Esophagus squamous epithelium (tissue), 5 donors: Measurements from ENCODE around the gene ERF. TPM values are rescaled to one million over a fixed set of nuclear protein-coding genes. Genes with fewer than 3 reads are reported as not detected.

ENCODE experiments used
- DNase-seq: peaks from one replicate; lab custom pipeline; 2025; lab: John Stamatoyannopoulos, UW
- H3K27ac ChIP-seq, 4 donors: fragments of 200-600 bp; sonication (generic); one replicate each; pipeline ENCODE4 v1.5.1; 2016 to 2019; ENCODE audit warnings: mild to moderate bottlenecking in 1 of 4
- H3K27me3 ChIP-seq, 4 donors: fragments of 200-600 bp; sonication (generic); 1 replicate in 3 of 4; 2 replicates in 1 of 4; pipeline versions ENCODE4 v1.5.1 to v1.6.0; 2017 to 2021; ENCODE audit warnings: antibody characterized with exemption in 1 of 4
- H3K36me3 ChIP-seq, 3 donors: fragments of 200-600 bp; sonication (generic); one replicate each; pipeline ENCODE4 v1.5.1; 2016 to 2019
- H3K4me1 ChIP-seq, 3 donors: fragments of 200-600 bp; sonication (generic); one replicate each; pipeline ENCODE4 v1.5.1; 2017 to 2019
- H3K4me3 ChIP-seq, 4 donors: fragments of 200-600 bp; sonication (generic); 1 replicate in 3 of 4; 2 replicates in 1 of 4; pipeline ENCODE4 v1.5.1; 2016 to 2019; ENCODE audit warnings: mild to moderate bottlenecking in 2 of 4, moderate library complexity in 1 of 4
- H3K9me3 ChIP-seq, 3 donors: fragments of 200-600 bp; sonication (generic); one replicate each; pipeline ENCODE4 v1.5.1; 2016 to 2019
- POLR2A ChIP-seq, 4 donors: fragments of 450-650 bp; IDR thresholded peaks; one replicate each; pipeline ENCODE4 v1.6.1; 2017; ENCODE audit warnings: antibody characterized with exemption in 4 of 4, mild to moderate bottlenecking in 4 of 4, moderate library complexity in 3 of 4
- WGBS, 2 donors: methylation state at CpG; one replicate each; pipeline ENCODE4 v1.1.5; 2018; 5-methylcytosine and 5-hydroxymethylcytosine counted together
- intact Hi-C: fragments of 100-400 bp; cut with DNase I; formaldehyde crosslinking; loops from one replicate; pipeline ENCODE4 v1.15.0; 2022
- total RNA-seq, 4 donors: library from RNA; depleted of rRNA; stranded (reverse); fragments of >200 nt; gene quantifications; one replicate each; pipeline ENCODE4 v1.1.0, GENCODE V29; 2016
- TF ChIP-seq, protein P1 (sequence below), 6 experiments: fragments of 450-650 bp in 4 of 6; fragments of 200-600 bp in 2 of 6; sonication (generic) in 2 of 6; IDR thresholded peaks; one replicate each; pipeline ENCODE4 v1.5.1; 2016 to 2019; ENCODE audit warnings: antibody characterized with exemption in 6 of 6, mild to moderate bottlenecking in 4 of 6, moderate library complexity in 4 of 6
- donor health status: DM: yes; HTN: yes; CAD: no.

Gene ERF
- total RNA-seq, 4 donors from 2014 or later = 13.3 to 32.5 (median 21.0) TPM

- Histone ChIP-seq H3K27ac (peak overlapping the region; percentile 90 to 99 (median 96)), H3K9me3 (no peaks in the 10 kb centered on the region), H3K36me3 (peaks cover 23 to 45% (median 30%) of the 10 kb centered on the region in 3 donors), H3K4me1 (peaks cover 24 to 66% (median 44%) of the 10 kb centered on the region in 3 donors), H3K4me3 (peak overlapping the region in 3 of 4 donors; percentile 72 to 98 (median 75)), H3K27me3 (no peaks in the 10 kb centered on the region)
- TF ChIP-seq POLR2A (IDR thresholded peaks at IDR 0.05) = no peak
- TF ChIP-seq, protein P1, sequence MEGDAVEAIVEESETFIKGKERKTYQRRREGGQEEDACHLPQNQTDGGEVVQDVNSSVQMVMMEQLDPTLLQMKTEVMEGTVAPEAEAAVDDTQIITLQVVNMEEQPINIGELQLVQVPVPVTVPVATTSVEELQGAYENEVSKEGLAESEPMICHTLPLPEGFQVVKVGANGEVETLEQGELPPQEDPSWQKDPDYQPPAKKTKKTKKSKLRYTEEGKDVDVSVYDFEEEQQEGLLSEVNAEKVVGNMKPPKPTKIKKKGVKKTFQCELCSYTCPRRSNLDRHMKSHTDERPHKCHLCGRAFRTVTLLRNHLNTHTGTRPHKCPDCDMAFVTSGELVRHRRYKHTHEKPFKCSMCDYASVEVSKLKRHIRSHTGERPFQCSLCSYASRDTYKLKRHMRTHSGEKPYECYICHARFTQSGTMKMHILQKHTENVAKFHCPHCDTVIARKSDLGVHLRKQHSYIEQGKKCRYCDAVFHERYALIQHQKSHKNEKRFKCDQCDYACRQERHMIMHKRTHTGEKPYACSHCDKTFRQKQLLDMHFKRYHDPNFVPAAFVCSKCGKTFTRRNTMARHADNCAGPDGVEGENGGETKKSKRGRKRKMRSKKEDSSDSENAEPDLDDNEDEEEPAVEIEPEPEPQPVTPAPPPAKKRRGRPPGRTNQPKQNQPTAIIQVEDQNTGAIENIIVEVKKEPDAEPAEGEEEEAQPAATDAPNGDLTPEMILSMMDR (IDR thresholded peaks at IDR 0.05) = no peak
- 15 to 47% methylated on average over 3 of the region's 3 CpGs for WGBS, 2 donors
- DNase-seq = no peak
- intact Hi-C loops = no loop called here
These were observed 16.1 kb upstream of the ERF start for GRCh38 chr19:42271045-42271419.

DNA sequence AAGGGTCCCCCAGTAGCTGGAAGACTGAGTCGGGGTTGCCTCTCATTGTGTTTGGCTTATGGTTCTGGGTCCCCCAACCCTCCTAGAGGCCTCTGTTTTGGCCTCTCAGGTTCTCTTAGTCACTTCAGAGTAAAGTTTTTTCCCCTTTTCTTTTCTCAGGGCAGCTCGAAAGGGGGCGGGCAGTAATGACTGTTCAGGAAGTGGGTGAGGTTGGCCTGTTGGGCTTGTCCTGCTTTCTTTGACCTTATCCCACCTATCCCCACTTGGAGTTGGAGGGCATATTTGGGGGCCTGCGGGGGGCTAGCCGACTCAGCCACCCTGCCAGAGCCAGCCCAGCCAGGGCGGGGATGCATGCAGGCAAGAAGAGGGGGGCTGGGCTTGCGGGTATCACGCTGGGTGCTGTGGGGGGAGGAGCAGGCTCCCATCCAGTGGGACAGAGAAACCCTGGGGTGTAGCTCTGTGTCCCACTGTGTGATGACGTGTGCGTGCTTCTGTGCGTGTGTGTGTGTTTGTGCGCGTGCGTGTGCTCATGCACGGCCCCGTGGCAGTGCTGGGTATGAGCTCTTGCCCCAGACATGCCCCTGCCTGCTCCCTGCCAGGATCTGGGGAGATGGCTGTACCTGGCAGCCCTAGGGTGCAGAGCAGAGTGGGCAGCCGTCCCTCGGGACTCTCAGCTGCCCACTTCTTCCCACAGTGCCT lies 15.6 kb upstream of the ERF start:
- Histone ChIP-seq H3K27ac (peak overlapping the region; percentile 90 to 99 (median 96)), H3K36me3 (peaks cover 23 to 39% (median 30%) of the 10 kb centered on the region in 3 donors), H3K27me3 (no peaks in the 10 kb centered on the region), H3K4me3 (peak overlapping the region; percentile 47 to 98 (median 74)), H3K9me3 (no peaks in the 10 kb centered on the region), H3K4me1 (peaks cover 22 to 61% (median 39%) of the 10 kb centered on the region in 3 donors)
- 6 to 19% methylated on average over 6 to 7 of the region's 18 CpGs for WGBS, 2 donors
- DNase-seq = no peak
- intact Hi-C loops = no loop called here
- peak in 2 of 4 donors; percentile 38 to 76 for TF ChIP-seq POLR2A (IDR thresholded peaks at IDR 0.05)
- TF ChIP-seq, protein P1 (IDR thresholded peaks at IDR 0.05) = no peak

DNA sequence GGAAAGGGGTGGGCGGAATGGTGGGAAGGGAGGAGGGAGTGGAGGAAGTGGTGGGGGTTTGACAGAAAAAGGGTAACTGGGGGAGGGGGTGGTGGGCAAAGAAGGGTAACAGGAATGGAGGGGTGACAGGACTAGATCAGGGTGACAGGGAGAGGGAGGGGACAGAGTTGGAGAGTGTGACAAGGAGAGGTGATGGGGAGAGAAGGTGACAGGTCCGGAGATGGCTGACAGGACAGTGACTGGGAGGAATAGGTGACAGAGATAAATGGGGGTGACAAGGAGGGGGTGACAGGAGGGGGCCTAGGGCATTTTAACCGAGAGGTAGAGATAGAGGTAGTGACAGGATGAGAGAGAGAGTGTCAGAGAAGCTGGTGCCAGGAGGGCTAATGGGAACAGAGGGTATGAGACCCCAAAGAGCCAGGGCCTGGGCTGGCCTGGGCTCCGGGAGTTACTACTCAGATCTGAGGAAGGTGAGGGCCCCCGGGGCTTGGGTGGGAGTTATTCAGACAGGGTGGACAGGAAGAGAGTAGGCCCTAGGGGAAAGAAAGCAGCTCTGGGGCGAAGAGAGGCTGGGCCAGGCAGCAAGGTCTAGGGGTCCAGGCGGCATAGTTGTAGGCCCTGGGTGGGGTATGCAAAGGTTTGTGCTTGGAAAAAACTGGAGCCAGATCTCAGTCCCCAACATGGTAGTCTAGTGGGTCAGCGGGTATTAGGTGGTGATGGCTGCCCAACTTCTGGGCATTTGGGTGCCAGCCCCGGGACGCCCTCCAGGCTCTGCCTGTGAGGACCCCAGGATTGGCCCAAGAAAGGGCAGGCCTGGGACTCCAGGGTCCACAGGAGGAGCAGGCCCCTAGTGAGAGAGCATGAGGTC lies 14.8 kb upstream of the ERF start:
- intact Hi-C loops = no loop called here
- H3K27me3 ChIP-seq = no peaks in the 10 kb centered on the region
- peak overlapping the region; percentile 90 to 99 (median 96) for H3K27ac ChIP-seq
- no peaks in the 10 kb centered on the region for H3K9me3 ChIP-seq
- H3K4me1 ChIP-seq = peaks cover 22 to 53% (median 33%) of the 10 kb centered on the region in 3 donors
- peak overlapping the region; percentile 47 to 98 (median 74) for H3K4me3 ChIP-seq
- peaks cover 23 to 32% (median 29%) of the 10 kb centered on the region in 3 donors for H3K36me3 ChIP-seq
- no peak for TF ChIP-seq POLR2A (IDR thresholded peaks at IDR 0.05)
- TF ChIP-seq, protein P1 (IDR thresholded peaks at IDR 0.05) = no peak
- DNase-seq = no peak
- WGBS, 2 donors = 12 to 13% methylated on average over 9 of the region's 10 CpGs

DNA sequence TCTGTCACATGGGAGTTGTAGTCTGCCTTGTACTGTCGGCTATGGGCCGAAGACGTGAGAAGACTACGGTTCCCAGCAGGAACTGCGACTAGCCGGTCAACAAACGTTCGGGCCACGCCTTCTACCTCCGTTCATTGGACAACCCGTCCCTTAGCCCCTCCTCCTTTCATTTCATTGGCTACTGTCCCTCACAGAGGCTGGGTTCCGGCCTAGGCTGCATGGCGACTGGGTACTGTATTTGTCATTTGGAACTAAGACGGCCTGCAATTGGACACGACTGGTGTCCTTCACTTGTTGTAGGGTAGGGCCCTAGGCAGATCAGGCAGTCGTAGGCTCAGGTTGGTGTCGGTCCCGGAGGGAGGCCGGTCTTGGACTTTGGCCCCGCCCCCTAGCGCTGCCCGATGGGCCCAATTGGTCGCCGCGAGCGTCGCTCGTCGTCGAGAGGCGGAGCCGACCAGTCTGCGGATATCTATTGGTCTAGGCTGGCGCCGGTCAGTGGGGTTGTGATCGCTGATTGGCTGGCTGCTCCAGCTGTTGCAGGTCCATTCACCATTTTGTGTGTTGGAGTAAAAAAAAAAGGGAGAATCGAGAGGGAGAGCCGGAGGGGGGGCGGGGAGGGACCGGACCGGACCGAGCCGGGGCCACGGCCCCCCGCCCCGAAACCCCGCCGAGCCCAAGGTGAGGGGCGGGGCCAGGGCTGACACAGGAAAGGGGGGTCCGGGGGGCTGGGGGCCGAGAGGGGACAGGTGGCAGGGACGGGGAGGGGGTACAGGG lies 14.0 kb upstream of the ERF start, which contains the start of gene CIC:
CIC (plus strand) TSS at position 549 of the 774 bp plus-strand sequence. CDS start 2,532 bp downstream, outside the sequence.
- Histone ChIP-seq H3K27me3 (no peaks in the 10 kb centered on the region), H3K27ac (peak within 1 kb of the TSS; percentile 97 to 100 (median 98)), H3K4me1 (peaks cover 22 to 45% (median 28%) of the 10 kb centered on the region in 3 donors), H3K9me3 (no peaks in the 10 kb centered on the region), H3K36me3 (peaks cover 19 to 23% (median 21%) of the 10 kb centered on the region in 3 donors), H3K4me3 (peak within 1 kb of the TSS; percentile 61 to 98 (median 74))
- intact Hi-C loops = no loop called here
- peak; percentile 100 for DNase-seq
- 0% methylated on average over 6 to 13 of the region's 52 CpGs for WGBS, 2 donors
- TF ChIP-seq POLR2A (IDR thresholded peaks at IDR 0.05) = peak in 1 of 4 donors; percentile 30
- TF ChIP-seq, protein P1 (IDR thresholded peaks at IDR 0.05) = no peak
